H1 (cell line): Measurements from ENCODE around the gene STK16. TPM values are rescaled to one million over a fixed set of nuclear protein-coding genes. Genes with fewer than 3 reads are reported as not detected.

Experiments
- CEBPB ChIP-seq: IDR thresholded peaks from 2 replicates; pipeline ENCODE4 v1.6.1; 2012; ENCODE audit warnings: low read depth, low read length
- EGR1 ChIP-seq: IDR thresholded peaks from 2 replicates; pipeline ENCODE4 v1.6.1; 2011; ENCODE audit warnings: low read depth, low read length, borderline replicate concordance
- EZH2 ChIP-seq: fragments of 200-600 bp; sonication (generic); IDR thresholded peaks from 2 replicates; pipeline ENCODE4 v1.7.1; 2012; ENCODE audit warnings: low read depth, mild to moderate bottlenecking, moderate library complexity, low read length, inconsistent platforms; ENCODE audit not compliant: severe bottlenecking
- JUN ChIP-seq: IDR thresholded peaks from 2 replicates; pipeline ENCODE4 v1.6.1; 2011; ENCODE audit warnings: low read depth, mild to moderate bottlenecking, improper control_type of control experiment, low read length
- JUND ChIP-seq: IDR thresholded peaks from 2 replicates; pipeline ENCODE4 v1.6.1; 2011; ENCODE audit warnings: mild to moderate bottlenecking, improper control_type of control experiment, low read length
- SP2 ChIP-seq: IDR thresholded peaks from 2 replicates; pipeline ENCODE4 v1.6.1; 2012; ENCODE audit warnings: mild to moderate bottlenecking, low read length, inconsistent platforms
- TAF1 ChIP-seq: IDR thresholded peaks from 2 replicates; pipeline ENCODE4 v1.6.1; 2011; ENCODE audit warnings: mild to moderate bottlenecking, low read depth, low read length
- TAF7 ChIP-seq: optimal IDR thresholded peaks from 2 replicates; pipeline ENCODE3; 2011; ENCODE audit warnings: low read depth, mild to moderate bottlenecking, inconsistent platforms, low read length, moderate library complexity, borderline replicate concordance
- polyA plus RNA-seq, 7 experiments: library from polyadenylated mRNA; depleted of rRNA in 3 of 7; stranded (reverse) in 5 of 7; unstranded in 2 of 7; fragments of >200 nt in 5 of 7; fragments of 200-250 nt in 2 of 7; gene quantifications; 1 replicate in 5 of 7; 2 replicates in 1 of 7; 4 replicates in 1 of 7; pipeline versions ENCODE4 v1.2.1 to v1.2.3, GENCODE V29; 2011 to 2013; ENCODE audit warnings: missing spikeins in 2 of 7, mixed read lengths in 2 of 7
- total RNA-seq: library from RNA; stranded (reverse); fragmentation: NEBNext Ultra II Directional; extraction: Animal tissue kit (Norgen Biotek cat#: 25700); gene quantifications from 2 replicates; pipeline ENCODE4 v1.2.1, GENCODE V29; 2021
- TF ChIP-seq, protein P1 (sequence below): fragments of 300-600 bp; sonication (generic); IDR thresholded peaks from 2 replicates; pipeline ENCODE4 v1.7.1; 2012; ENCODE audit warnings: low read length, moderate library complexity, mild to moderate bottlenecking, inconsistent platforms; ENCODE audit not compliant: insufficient replicate concordance
- TF ChIP-seq, protein P2 (sequence below): IDR thresholded peaks from 2 replicates; pipeline ENCODE4 v1.6.1; 2012; ENCODE audit warnings: inconsistent platforms

STK16 gene
- total and polyA plus RNA-seq, 2 of the 8 experiments (the other 6 are each of a cell fraction or from before 2014, with no cell fraction given): 21.3 to 51.4 TPM

DNA sequence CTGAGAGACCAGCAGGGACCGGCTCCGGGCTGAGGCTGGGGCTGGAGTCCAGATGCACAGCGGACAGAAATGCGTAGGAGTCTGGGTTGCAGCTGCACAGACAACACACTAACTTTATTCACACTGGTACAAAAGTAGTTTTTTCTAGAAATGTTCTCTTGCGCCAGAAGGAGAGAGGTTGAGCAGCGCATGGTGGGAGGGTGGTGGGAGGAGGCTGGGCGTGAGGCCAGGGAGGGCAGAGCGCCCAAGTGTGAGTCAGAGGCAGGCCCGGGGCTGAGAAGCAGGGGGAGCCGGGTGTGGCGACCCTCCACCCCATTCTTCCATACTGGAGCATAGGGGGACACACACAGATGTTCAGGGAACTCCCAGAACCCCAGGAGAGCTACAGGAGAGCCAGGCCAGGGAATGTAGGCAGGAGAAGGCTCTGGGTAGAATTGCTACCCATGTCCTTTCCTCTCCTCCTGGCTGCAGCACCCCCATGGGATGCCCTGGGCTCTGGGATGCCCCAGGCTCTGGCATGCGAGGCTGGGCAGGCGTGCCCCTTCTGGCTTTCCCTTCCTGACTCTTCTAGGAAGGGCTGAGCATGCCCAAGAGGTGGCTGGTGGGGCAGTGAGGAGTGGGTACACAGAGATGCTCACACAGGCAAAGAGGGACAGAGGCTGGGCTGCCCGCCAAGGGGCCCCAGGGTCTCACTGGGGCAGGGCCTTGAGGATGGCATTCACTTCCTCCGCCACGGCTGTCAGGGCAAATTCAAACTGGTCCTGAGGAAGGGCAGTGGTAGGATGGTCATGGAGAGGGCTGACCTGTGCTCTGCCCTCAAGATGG lies 44.5 kb downstream of the STK16 start (continued):
- TF ChIP-seq, protein P1, sequence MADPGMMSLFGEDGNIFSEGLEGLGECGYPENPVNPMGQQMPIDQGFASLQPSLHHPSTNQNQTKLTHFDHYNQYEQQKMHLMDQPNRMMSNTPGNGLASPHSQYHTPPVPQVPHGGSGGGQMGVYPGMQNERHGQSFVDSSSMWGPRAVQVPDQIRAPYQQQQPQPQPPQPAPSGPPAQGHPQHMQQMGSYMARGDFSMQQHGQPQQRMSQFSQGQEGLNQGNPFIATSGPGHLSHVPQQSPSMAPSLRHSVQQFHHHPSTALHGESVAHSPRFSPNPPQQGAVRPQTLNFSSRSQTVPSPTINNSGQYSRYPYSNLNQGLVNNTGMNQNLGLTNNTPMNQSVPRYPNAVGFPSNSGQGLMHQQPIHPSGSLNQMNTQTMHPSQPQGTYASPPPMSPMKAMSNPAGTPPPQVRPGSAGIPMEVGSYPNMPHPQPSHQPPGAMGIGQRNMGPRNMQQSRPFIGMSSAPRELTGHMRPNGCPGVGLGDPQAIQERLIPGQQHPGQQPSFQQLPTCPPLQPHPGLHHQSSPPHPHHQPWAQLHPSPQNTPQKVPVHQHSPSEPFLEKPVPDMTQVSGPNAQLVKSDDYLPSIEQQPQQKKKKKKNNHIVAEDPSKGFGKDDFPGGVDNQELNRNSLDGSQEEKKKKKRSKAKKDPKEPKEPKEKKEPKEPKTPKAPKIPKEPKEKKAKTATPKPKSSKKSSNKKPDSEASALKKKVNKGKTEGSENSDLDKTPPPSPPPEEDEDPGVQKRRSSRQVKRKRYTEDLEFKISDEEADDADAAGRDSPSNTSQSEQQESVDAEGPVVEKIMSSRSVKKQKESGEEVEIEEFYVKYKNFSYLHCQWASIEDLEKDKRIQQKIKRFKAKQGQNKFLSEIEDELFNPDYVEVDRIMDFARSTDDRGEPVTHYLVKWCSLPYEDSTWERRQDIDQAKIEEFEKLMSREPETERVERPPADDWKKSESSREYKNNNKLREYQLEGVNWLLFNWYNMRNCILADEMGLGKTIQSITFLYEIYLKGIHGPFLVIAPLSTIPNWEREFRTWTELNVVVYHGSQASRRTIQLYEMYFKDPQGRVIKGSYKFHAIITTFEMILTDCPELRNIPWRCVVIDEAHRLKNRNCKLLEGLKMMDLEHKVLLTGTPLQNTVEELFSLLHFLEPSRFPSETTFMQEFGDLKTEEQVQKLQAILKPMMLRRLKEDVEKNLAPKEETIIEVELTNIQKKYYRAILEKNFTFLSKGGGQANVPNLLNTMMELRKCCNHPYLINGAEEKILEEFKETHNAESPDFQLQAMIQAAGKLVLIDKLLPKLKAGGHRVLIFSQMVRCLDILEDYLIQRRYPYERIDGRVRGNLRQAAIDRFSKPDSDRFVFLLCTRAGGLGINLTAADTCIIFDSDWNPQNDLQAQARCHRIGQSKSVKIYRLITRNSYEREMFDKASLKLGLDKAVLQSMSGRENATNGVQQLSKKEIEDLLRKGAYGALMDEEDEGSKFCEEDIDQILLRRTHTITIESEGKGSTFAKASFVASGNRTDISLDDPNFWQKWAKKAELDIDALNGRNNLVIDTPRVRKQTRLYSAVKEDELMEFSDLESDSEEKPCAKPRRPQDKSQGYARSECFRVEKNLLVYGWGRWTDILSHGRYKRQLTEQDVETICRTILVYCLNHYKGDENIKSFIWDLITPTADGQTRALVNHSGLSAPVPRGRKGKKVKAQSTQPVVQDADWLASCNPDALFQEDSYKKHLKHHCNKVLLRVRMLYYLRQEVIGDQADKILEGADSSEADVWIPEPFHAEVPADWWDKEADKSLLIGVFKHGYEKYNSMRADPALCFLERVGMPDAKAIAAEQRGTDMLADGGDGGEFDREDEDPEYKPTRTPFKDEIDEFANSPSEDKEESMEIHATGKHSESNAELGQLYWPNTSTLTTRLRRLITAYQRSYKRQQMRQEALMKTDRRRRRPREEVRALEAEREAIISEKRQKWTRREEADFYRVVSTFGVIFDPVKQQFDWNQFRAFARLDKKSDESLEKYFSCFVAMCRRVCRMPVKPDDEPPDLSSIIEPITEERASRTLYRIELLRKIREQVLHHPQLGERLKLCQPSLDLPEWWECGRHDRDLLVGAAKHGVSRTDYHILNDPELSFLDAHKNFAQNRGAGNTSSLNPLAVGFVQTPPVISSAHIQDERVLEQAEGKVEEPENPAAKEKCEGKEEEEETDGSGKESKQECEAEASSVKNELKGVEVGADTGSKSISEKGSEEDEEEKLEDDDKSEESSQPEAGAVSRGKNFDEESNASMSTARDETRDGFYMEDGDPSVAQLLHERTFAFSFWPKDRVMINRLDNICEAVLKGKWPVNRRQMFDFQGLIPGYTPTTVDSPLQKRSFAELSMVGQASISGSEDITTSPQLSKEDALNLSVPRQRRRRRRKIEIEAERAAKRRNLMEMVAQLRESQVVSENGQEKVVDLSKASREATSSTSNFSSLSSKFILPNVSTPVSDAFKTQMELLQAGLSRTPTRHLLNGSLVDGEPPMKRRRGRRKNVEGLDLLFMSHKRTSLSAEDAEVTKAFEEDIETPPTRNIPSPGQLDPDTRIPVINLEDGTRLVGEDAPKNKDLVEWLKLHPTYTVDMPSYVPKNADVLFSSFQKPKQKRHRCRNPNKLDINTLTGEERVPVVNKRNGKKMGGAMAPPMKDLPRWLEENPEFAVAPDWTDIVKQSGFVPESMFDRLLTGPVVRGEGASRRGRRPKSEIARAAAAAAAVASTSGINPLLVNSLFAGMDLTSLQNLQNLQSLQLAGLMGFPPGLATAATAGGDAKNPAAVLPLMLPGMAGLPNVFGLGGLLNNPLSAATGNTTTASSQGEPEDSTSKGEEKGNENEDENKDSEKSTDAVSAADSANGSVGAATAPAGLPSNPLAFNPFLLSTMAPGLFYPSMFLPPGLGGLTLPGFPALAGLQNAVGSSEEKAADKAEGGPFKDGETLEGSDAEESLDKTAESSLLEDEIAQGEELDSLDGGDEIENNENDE: no peak
- no peak for TF ChIP-seq EGR1
- TF ChIP-seq JUND: no peak
- TF ChIP-seq, protein P2, sequence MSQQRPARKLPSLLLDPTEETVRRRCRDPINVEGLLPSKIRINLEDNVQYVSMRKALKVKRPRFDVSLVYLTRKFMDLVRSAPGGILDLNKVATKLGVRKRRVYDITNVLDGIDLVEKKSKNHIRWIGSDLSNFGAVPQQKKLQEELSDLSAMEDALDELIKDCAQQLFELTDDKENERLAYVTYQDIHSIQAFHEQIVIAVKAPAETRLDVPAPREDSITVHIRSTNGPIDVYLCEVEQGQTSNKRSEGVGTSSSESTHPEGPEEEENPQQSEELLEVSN: no peak
- no peak for TF ChIP-seq CEBPB
- no peak for TF ChIP-seq SP2
- no peak for TF ChIP-seq TAF1
- TF ChIP-seq EZH2: no peak
- TF ChIP-seq TAF7: no peak
- no peak for TF ChIP-seq JUN
